Stimulated activated CD8-positive, alpha-beta memory T cell treated with anti-CD3 and anti-CD28 coated beads, Interleukin-7, amount 100 ng/mL, for 48 hours (primary cell): ENCODE measurements around the gene LAMA4.
A peak's percentile ranks its signal among the peaks of the same experiment; 100 is the strongest.

Source experiments
- DNase-seq, 2 donors: peaks; one replicate each; pipeline ENCODE4 v3.0.0-alpha.2; 2020; ENCODE audit warnings: low read depth in 1 of 2; ENCODE audit errors: extremely low read depth in 1 of 2

Gene LAMA4

DNA sequence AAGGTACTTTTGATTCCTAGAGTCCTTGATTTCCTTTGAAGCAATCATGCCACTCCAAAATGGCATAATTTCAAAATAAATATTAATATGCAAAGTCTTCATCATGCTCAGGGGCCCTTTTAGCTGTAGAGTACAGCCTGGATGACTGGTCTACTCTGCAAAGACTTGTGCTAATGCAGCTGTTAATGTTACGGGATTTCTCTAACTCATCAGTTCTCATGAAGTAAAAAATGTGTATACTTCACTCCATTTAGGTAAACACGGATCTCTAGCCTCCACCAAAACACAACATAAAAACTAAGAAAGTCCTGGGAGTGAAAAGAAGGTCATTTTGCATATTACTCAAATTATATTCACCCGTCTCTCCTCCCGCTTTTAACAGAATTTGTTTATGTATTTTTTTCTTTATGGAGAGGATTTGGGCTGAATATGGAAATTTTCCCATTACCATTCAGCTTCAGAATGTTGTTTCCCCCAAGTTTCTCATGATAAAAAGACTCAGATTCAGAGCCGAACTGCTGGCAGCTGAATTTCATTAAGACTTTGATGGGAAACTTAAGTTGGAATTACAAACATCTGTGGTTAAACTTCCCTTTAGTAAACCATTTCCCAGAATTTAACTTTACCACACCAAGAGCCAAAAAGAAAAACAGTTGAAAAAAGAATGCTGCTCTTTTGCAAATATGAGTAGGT lies 8.7 kb downstream of the LAMA4 start:
- DNase-seq, result no peak

GRCh38 chr6:112243861-112244827 lies 10.2 kb downstream of the LAMA4 start:
- DNase-seq, result no peak

DNA sequence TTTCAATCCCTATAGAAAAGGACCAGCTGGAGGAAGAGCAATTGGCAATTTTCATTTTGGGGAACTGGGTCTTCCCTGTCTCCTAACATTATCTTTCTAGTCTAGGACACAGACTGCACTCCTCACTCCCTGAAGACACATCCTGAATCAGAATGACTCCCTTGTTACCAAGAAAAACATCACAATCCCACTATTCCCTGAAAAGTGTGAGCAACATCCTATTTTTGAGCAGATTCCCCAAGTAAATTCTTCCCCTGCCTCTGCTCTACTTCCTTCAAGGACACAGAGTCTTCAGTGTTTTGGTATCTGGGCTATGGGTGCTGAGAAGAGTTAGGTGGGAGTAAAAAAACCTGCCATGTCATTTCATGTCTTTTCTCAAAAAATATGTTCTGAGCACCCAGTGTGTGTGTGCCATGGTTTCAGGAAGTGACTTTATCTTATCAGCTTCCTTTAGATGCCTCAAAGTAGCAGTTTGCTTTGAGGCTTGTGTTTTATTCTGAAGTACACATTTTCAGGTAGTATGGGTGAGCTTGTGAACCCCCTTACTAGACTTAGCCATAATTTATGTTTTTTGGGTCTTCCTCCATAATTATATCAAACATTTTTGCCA lies 12.4 kb downstream of the LAMA4 start:
- DNase-seq, result no peak

- DNase-seq, result no peak
These were observed 16.8 kb downstream of the LAMA4 start for GRCh38 chr6:112237595-112237994.

DNA sequence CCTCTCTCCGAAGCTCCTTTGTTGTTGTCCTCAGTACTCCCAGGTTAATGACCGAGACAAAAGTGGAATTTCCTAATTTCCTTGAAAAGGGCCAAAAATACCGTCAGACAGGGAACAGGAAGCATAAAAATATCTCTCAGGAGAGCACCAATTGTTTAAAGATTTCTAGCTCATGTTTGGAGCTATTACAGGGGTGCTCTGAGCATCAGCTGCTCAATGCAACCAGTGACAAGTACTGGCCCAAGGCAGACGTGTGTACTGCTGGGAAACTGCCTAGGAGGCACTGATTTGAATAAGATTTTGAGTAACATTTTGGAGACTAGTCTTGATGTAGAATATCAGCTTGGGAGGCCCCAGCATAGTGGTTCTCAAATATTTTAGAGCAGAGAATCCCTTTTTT lies 17.3 kb downstream of the LAMA4 start:
- DNase-seq, result no peak

DNA sequence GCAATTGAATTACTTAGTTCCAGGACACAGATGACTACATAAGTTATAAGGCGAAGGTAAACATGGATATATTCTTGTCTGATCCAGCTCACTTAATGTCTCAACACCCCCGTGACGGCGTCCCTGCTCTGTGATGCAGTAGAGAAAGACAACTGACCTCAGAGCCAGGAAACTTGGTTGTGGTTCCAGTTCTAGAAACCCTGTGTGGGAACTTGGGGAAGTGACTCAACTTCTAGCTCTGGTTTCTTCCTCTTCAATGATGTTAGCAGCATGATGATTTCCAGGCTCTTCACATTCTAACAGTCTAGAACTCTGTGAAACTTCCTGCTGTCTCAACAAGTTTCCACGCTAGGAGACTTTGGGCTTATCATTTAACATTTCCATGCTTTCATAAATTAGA lies 18.4 kb downstream of the LAMA4 start:
- peak; percentile 45 to 68 for DNase-seq

GRCh38 chr6:112234601-112235000 lies 19.8 kb downstream of the LAMA4 start:
- no peak for DNase-seq

DNA sequence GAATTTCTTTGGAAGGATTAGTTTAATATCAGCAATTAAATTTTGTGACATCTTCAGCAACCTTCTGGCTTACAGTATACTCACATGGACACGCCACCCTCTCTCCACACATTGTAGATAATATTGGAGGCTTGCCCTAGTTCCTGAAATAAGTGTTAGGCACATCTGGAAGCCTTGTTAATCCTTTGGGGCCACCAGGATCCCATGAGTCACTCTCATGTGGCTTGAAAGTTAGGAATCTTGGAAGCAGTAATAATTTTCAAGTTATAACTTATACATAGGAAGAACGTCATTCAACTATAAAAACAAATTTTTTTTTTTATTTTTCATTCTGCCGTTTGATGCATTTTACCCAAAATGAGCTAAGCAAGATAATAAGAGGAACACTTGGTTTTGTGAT lies 20.5 kb downstream of the LAMA4 start:
- DNase-seq, result no peak

- DNase-seq, result no peak
These were observed 21.5 kb downstream of the LAMA4 start for GRCh38 chr6:112232845-112233256.

GRCh38 chr6:112231594-112232060 lies 22.7 kb downstream of the LAMA4 start:
- DNase-seq, result no peak

GRCh38 chr6:112231164-112231563 lies 23.2 kb downstream of the LAMA4 start:
- no peak for DNase-seq

- no peak for DNase-seq
These were observed 25.7 kb downstream of the LAMA4 start for GRCh38 chr6:112228480-112229332.

DNA sequence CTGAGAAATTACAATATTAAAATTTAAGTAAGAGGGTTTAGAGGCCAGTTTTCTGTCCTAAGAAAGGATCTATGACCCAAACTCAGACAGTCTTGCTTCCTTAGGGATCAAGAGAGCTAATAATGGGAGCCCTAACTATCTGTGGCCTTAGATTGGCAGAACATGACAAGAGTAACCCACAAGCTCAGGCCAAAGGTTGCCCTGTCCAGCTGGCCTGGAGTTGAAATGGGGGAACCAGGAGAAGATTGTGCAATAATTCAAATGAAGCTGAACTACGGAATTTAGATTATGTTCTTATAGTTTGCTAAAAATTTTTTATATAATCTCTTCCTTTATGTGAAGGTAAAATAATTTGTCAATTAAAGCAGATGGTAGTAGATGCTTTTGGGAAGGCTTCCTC lies 26.4 kb downstream of the LAMA4 start:
- DNase-seq, result no peak

DNA sequence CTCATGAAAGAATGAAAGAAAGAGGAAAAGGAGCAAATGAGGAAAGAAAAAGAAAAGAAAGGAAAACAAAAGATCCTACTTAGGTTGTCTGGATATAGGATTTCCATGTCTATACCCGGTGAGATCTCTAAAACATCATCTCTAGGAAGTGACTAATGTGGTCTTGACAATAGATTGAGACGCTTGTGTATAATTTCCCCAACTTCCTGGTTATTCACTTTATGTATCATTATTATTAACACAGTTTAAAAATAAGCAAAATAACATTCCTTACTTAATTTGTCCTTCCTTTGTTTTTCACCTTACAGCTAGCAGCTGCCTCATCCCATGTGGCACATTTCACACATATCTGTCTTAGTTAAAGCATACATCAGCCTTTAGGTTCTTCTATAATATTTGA lies 27.0 kb downstream of the LAMA4 start:
- DNase-seq, result no peak

- DNase-seq, result no peak
These were observed 28.7 kb downstream of the LAMA4 start for GRCh38 chr6:112225691-112226090.

- DNase-seq, result no peak
These were observed 30.3 kb downstream of the LAMA4 start for GRCh38 chr6:112224088-112224487.

DNA sequence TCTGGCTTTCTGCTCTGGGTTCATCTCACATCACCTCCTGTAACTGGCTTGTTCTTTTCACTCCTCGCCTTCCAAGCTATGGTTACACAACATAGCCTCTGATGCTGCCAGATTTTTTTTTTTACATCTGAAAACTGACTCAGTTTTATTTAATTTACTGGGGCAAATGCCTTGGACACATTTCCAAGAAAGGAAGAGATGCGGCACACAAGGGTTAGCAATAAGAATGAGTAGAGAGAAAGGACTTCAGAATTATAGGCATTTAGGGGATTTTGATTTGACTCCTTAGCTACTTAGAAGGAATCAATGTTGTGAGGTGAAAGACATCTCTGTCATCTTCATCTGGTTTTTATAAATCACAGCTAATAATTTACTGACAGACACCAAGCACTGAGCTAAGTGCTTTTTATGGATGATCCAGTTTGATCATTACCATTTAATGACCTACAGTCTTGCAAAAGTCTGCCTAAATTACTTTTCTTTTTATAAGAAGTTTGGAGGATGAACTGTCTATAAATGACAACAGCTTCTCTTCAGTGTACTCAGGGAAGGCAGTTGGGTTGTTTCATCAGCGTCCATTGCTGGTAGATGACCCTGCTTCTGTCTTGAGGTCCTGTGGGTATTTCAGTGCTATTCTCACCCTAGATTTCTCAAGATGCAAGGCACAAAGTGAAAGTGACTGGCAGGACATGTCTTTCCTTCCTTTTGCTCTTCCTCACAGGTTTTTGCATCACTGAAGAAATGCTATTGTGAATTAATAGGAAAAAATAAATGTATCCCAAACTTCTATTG lies 31.1 kb downstream of the LAMA4 start:
- no peak for DNase-seq

DNA sequence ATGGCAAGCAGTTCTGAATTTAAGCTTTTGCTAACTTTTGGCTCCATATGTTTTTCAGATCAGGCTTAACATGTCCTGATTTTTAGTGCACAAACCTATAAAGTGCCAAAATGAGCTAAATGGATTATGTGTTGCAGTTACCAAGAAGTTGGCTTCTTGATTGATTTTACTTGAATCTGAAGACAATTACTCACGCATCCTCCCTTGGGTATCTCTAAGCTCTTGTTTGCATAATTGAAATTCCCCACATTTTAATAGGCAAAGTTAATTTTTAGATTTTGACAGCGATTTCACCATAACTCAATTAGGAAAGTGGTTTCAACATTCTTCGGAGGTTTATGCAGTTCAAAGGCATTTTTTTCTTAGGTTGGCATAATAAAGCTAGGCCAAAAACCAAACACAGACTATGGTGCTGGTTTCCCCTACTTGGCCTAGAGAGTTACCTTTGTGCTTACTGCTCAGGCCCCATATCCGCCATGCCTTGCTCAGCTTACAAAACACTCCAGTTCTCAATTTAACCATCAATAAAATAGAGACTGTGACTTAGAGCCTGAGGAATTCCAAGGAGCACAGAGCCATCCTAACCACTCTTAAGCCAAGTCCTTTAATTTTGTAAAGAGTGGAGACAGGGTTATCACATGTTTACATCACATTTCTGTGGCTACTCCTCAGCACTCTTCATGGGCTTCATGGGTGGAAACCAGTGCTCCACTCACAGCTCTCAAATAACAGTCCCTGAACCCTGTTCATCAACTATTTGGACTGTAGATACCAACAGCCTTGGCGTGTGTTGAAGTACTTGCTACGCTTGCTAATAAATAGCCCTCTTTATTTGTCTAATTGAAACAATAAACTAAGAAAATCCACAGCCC lies 32.1 kb downstream of the LAMA4 start:
- no peak for DNase-seq

DNA sequence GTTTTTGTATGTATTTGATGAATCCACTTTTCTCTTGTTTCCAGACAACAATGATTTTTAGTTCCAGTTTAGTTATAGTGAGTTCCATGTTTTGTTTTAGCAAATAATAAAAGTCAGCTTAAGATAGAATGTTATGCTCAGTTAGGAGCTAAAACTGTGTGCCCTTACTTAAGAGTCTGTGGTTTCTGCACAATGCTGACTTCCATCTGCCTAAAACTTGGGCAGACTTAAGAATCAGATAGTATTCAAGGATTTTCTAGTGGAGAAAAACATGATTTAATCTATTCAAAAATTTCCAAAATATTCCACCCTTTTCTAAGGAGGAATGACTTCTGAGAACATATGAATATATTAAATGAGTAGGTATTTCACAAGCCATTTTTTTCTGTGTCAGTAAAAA lies 32.8 kb downstream of the LAMA4 start:
- DNase-seq, result no peak
